OCI-LY3 (cell line): ENCODE results near the gene KRTAP29-1.
A peak's percentile ranks its signal among the peaks of the same experiment; 100 is the strongest.

Experiments
- H2AFZ ChIP-seq: fragments of 200-600, 300-600 bp; shearing (Covaris generic); 2 replicates; pipeline ENCODE4 v1.6.0; 2014; ENCODE audit warnings: antibody characterized with exemption, low read depth, low read length
- H3K27ac ChIP-seq: fragments of 200-600, 300-600 bp; sonication (generic); 2 replicates; pipeline ENCODE4 v1.5.1; 2014; ENCODE audit warnings: mild to moderate bottlenecking, low read length, moderate library complexity, mixed read lengths
- H3K27me3 ChIP-seq: fragments of 200-600, 300-600 bp; sonication (generic); 2 replicates; pipeline ENCODE4 v1.6.1; 2014; ENCODE audit warnings: low read depth, low read length, mixed read lengths
- H3K36me3 ChIP-seq: fragments of 200-600, 300-600 bp; sonication (generic); replicated peaks from 2 replicates; pipeline ENCODE3; 2014; ENCODE audit warnings: low read depth, low read length, mixed read lengths
- H3K4me1 ChIP-seq: fragments of 300-600, 200-600 bp; sonication (generic); 2 replicates; pipeline ENCODE4 v1.6.1; 2014; ENCODE audit warnings: low read length, mixed read lengths
- H3K4me2 ChIP-seq: fragments of 200-600, 300-600 bp; sonication (generic); 2 replicates; pipeline ENCODE4 v1.6.1; 2014; ENCODE audit warnings: low read length, mixed read lengths
- H3K4me3 ChIP-seq: fragments of 300-600, 200-600 bp; sonication (generic); 2 replicates; pipeline ENCODE4 v1.5.1; 2014; ENCODE audit warnings: antibody characterized with exemption, mild to moderate bottlenecking, low read length, moderate library complexity
- H3K79me2 ChIP-seq: fragments of 300-600, 200-600 bp; shearing (Covaris generic); 2 replicates; pipeline ENCODE4 v1.6.1; 2014; ENCODE audit warnings: mild to moderate bottlenecking, low read length, mixed read lengths
- H3K9ac ChIP-seq: fragments of 300-600, 200-600 bp; shearing (Covaris generic); 2 replicates; pipeline ENCODE4 v1.6.0; 2014; ENCODE audit warnings: mild to moderate bottlenecking, low read length, moderate library complexity
- H3K9me3 ChIP-seq: fragments of 200-600, 300-600 bp; shearing (Covaris generic); 2 replicates; pipeline ENCODE4 v1.6.1; 2014; ENCODE audit warnings: low read length, mixed read lengths; ENCODE audit not compliant: insufficient read depth
- H4K20me1 ChIP-seq: fragments of 200-600, 300-600 bp; sonication (generic); 2 replicates; pipeline ENCODE4 v1.6.1; 2016; ENCODE audit warnings: low read length, mixed read lengths; ENCODE audit not compliant: insufficient read depth
- CTCF ChIP-seq: fragments of 200-600, 300-600 bp; sonication (generic); IDR thresholded peaks from 2 replicates; pipeline ENCODE4 v1.5.1; 2014; ENCODE audit warnings: antibody characterized with exemption, low read length, low read depth
- EZH2phosphoT487 ChIP-seq: fragments of 200-600 bp; shearing (Covaris generic); IDR thresholded peaks from 2 replicates; pipeline ENCODE4 v1.6.1; 2018; ENCODE audit warnings: antibody characterized with exemption, mixed run types, low read depth

KRTAP29-1 gene

GRCh38 chr17:41345992-41346391 is 43.3 kb upstream of the KRTAP29-1 start:
- TF ChIP-seq EZH2phosphoT487 (no peak), CTCF (no peak)
- Histone ChIP-seq H3K27ac (no peak overlapping the region), H4K20me1 (no peaks in the 10 kb centered on the region), H2AFZ (no peak overlapping the region), H3K79me2 (no peaks in the 10 kb centered on the region), H3K36me3 (no peaks in the 10 kb centered on the region), H3K27me3 (no peaks in the 10 kb centered on the region), H3K4me3 (no peak overlapping the region), H3K4me2 (no peak overlapping the region), H3K9me3 (peaks cover 4% of the 10 kb centered on the region), H3K9ac (no peak overlapping the region), H3K4me1 (peaks cover 3% of the 10 kb centered on the region)

GRCh38 chr17:41343029-41343428 is 40.4 kb upstream of the KRTAP29-1 start:
- no peaks in the 10 kb centered on the region for H3K79me2 ChIP-seq
- H4K20me1 ChIP-seq: no peaks in the 10 kb centered on the region
- TF ChIP-seq EZH2phosphoT487 (no peak), CTCF (no peak)
- H3K9me3 ChIP-seq: peaks cover 4% of the 10 kb centered on the region
- no peak overlapping the region for H2AFZ ChIP-seq
- peaks cover 31% of the 10 kb centered on the region for H3K4me1 ChIP-seq
- no peak overlapping the region for H3K9ac ChIP-seq
- H3K27ac ChIP-seq: no peak overlapping the region
- no peaks in the 10 kb centered on the region for H3K36me3 ChIP-seq
- H3K4me3 ChIP-seq: no peak overlapping the region
- H3K4me2 ChIP-seq: no peak overlapping the region
- H3K27me3 ChIP-seq: no peaks in the 10 kb centered on the region

- no peaks in the 10 kb centered on the region for H4K20me1 ChIP-seq
- TF ChIP-seq EZH2phosphoT487 (no peak), CTCF (no peak)
- H3K4me2 ChIP-seq: peak overlapping the region; percentile 50
- no peak overlapping the region for H2AFZ ChIP-seq
- peaks cover 4% of the 10 kb centered on the region for H3K9me3 ChIP-seq
- no peak overlapping the region for H3K9ac ChIP-seq
- H3K4me3 ChIP-seq: no peak overlapping the region
- no peaks in the 10 kb centered on the region for H3K27me3 ChIP-seq
- no peak overlapping the region for H3K27ac ChIP-seq
- H3K4me1 ChIP-seq: peaks cover 31% of the 10 kb centered on the region
- no peaks in the 10 kb centered on the region for H3K79me2 ChIP-seq
- H3K36me3 ChIP-seq: no peaks in the 10 kb centered on the region
Observed at GRCh38 chr17:41340934-41341861, 38.5 kb upstream of the KRTAP29-1 start.

GRCh38 chr17:41340494-41340893 is 37.8 kb upstream of the KRTAP29-1 start:
- Histone ChIP-seq H3K79me2 (no peaks in the 10 kb centered on the region), H3K4me2 (peak overlapping the region; percentile 50), H2AFZ (no peak overlapping the region), H4K20me1 (no peaks in the 10 kb centered on the region), H3K4me1 (peaks cover 32% of the 10 kb centered on the region), H3K9ac (no peak overlapping the region), H3K27ac (peak overlapping the region; percentile 14; the same call in 1 of the 2 replicates), H3K4me3 (peak overlapping the region; percentile 29), H3K36me3 (no peaks in the 10 kb centered on the region), H3K27me3 (no peaks in the 10 kb centered on the region), H3K9me3 (peaks cover 4% of the 10 kb centered on the region)
- TF ChIP-seq CTCF (no peak), EZH2phosphoT487 (no peak)
